ENCODE data around the gene MAPK8IP1. TPM values are rescaled to one million over a fixed set of nuclear protein-coding genes. Genes with fewer than 3 reads are reported as not detected.
"Not testable (repeated sequence)": the region's sequence is repeated elsewhere in the genome, so short reads cannot be mapped to it uniquely, and the experiment has no call there.

The MAPK8IP1 gene
- total and polyA plus RNA-seq, 2 donors (not counting 1 experiment from before 2014, with no cell fraction given) = 2.1 to 4.0 TPM

DNA sequence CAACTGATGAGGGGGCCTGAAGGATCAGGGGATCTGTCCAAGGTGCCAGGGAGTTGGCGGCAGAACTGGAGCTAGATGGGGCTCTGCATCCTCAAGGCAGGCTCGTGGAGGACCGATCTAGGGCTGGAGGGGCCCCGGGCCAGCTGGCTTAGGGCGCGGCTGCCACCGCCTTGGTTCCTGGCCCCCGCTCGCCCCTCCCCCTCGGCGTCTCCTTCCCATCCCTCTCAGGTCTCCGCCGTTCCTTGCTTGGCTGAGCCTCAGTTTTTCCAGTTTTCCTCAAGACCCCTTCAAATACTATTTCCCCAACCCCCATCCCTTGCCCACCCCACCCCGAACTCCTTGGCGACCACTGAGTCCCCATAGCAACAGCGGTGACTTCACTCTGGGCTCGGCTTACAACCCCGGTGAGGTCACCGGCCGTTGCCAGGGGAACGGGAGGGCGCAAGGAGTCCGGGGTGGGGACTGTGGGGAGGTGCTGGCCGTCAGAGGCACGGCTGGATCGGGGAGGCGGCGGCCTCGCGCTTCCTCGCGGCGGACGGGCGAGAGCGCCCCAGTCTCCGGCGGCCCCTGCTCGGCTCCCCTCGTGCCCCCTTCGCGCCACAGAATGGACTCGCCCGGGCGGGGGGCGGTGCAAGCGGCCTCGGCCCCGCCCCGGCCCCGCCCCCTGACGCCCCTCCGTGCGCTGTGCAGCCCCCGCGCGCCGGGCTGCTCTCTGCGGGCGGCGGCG is 14.2 kb downstream of the MAPK8IP1 start:
- peak overlapping the region in 1 of 2 donors; percentile 43 for H3K27ac ChIP-seq (ENCODE audit: low read length in 2 of 2)
- DNase-seq (peak; percentile 89), ATAC-seq (ENCODE audit: low read depth) (peak; percentile 82)
- Mint-ChIP-seq H3K4me3 (peak overlapping the region; percentile 81), H3K9me3 (ENCODE audit: insufficient read depth) (no peaks in the 10 kb centered on the region), H3K4me1 (peaks cover 12% of the 10 kb centered on the region), H3K27me3 (peaks cover 23% of the 10 kb centered on the region), H3K27ac (peak overlapping the region; percentile 37)
- peaks cover 0 to 12% (median 0%) of the 10 kb centered on the region in 3 donors for H3K9me3 ChIP-seq (ENCODE audit: control extremely low read depth in 1 of 3, control insufficient read depth in 2 of 3, insufficient read depth in 1 of 3, low read length in 2 of 3)
- CTCF ChIA-PET = interaction anchor here (1.2 to 3.3 kb wide), 4 partner anchors 56 to 107 kb away, joined by 3 to 12 read pairs (median 4); no protein-coding TSS in a partner anchor
- peak overlapping the region; percentile 73 for H2AFZ ChIP-seq (ENCODE audit: insufficient read depth, low read depth, low read length, poor library complexity, severe bottlenecking)
- peaks cover 0 to 43% (median 21%) of the 10 kb centered on the region in 4 experiments for H3K27me3 ChIP-seq (replicated peaks in 1 of 4; ENCODE audit: control extremely low read depth in 1 of 4, control insufficient read depth in 3 of 4, insufficient read depth in 4 of 4, low read length in 3 of 4)
- H3K79me2 ChIP-seq (ENCODE audit: control insufficient read depth, insufficient read depth, low read length) = no peaks in the 10 kb centered on the region
- intact Hi-C loops (cut with micrococcal nuclease) = loop anchor here (1.0 kb wide), 4 partner anchors 14 to 52 kb away; partner anchors contain the start of genes CRY2 and MAPK8IP1
- H3K4me1 ChIP-seq (ENCODE audit: control insufficient read depth in 2 of 2, insufficient read depth in 2 of 2, low read length in 2 of 2) = peaks cover 12 to 17% of the 10 kb centered on the region in 2 donors
- no peak for TF ChIP-seq CTCF (IDR thresholded peaks at IDR 0.05)
- peak overlapping the region in 4 of 5 experiments; percentile 37 to 59 (median 50) for H3K4me3 ChIP-seq (ENCODE audit: control extremely low read depth in 1 of 5, extremely low read depth in 1 of 5, insufficient read depth in 1 of 5, low read depth in 2 of 5, low read length in 4 of 5)
- POLR2A ChIA-PET = interaction anchor here (0.6 to 1.2 kb wide), 2 partner anchors 31 to 957 kb away, joined by 3 to 4 read pairs; no protein-coding TSS in a partner anchor
- H3K4me2 ChIP-seq (replicated peaks; ENCODE audit: low read depth, low read length, poor library complexity, severe bottlenecking) = peak overlapping the region; percentile 93
- no peaks in the 10 kb centered on the region for H3K36me3 ChIP-seq (replicated peaks in 1 of 2; ENCODE audit: control extremely low read depth in 1 of 2, control insufficient read depth in 1 of 2, extremely low read depth in 1 of 2, insufficient read depth in 2 of 2, low read length in 1 of 2)
- no peaks in the 10 kb centered on the region for H4K20me1 ChIP-seq (ENCODE audit: control insufficient read depth, insufficient read depth, low read length, poor library complexity, severe bottlenecking)
- 2% methylated on average over 53 of the region's 62 CpGs for WGBS (ENCODE audit: insufficient coverage)
- peak overlapping the region; percentile 66 for H3K9ac ChIP-seq (ENCODE audit: low read length)

DNA sequence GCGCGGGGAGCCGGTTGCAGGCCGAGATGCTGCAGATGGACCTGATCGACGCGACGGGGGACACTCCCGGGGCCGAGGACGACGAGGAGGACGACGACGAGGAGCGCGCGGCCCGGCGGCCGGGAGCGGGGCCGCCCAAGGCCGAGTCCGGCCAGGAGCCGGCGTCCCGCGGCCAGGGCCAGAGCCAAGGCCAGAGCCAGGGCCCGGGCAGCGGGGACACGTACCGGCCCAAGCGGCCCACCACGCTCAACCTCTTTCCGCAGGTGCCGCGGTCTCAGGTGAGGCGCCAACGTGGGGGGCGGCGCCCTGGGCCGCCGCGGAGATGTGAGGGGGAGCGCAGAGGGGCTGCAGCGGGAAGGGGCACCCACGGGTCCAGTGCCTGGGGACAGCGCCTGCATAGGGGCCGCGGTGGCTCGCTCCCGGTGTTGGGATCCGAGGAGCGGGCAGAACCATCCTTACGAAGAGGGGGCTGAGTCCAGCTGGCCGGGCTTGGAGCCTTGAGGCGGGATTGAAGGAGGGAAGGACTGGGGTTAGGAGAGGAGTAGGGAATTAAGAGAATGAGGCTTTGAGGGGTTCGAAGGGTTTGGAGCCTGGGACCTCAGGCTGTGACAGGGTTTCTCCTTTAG is 14.8 kb downstream of the MAPK8IP1 start:
- H2AFZ ChIP-seq (ENCODE audit: insufficient read depth, low read depth, low read length, poor library complexity, severe bottlenecking) = peak overlapping the region; percentile 73
- POLR2A ChIA-PET = not testable (repeated sequence)

More for the DNA sequence above, 14.8 kb downstream of the MAPK8IP1 start:
- H3K9me3 ChIP-seq (ENCODE audit: control extremely low read depth in 1 of 3, control insufficient read depth in 2 of 3, insufficient read depth in 1 of 3, low read length in 2 of 3) = peaks cover 0 to 12% (median 0%) of the 10 kb centered on the region in 3 donors
- H3K27me3 Mint-ChIP-seq = peaks cover 16% of the 10 kb centered on the region
- DNase-seq; H3K36me3 ChIP-seq (replicated peaks in 1 of 2; ENCODE audit: control extremely low read depth in 1 of 2, control insufficient read depth in 1 of 2, extremely low read depth in 1 of 2, insufficient read depth in 2 of 2, low read length in 1 of 2); H4K20me1 ChIP-seq (ENCODE audit: control insufficient read depth, insufficient read depth, low read length, poor library complexity, severe bottlenecking); intact Hi-C loops (cut with micrococcal nuclease); ATAC-seq (ENCODE audit: low read depth); H3K9me3 Mint-ChIP-seq (ENCODE audit: insufficient read depth); H3K27ac ChIP-seq (ENCODE audit: low read length in 2 of 2); H3K79me2 ChIP-seq (ENCODE audit: control insufficient read depth, insufficient read depth, low read length); H3K27ac Mint-ChIP-seq: not testable (repeated sequence)
- H3K9ac ChIP-seq (ENCODE audit: low read length) = peak overlapping the region; percentile 66
- peak overlapping the region in 3 of 5 experiments; percentile 43 to 59 (median 57) for H3K4me3 ChIP-seq (ENCODE audit: control extremely low read depth in 1 of 5, extremely low read depth in 1 of 5, insufficient read depth in 1 of 5, low read depth in 2 of 5, low read length in 4 of 5)
- 19% methylated on average over 24 of the region's 59 CpGs for WGBS (ENCODE audit: insufficient coverage)
- peaks cover 0 to 43% (median 21%) of the 10 kb centered on the region in 4 experiments for H3K27me3 ChIP-seq (replicated peaks in 1 of 4; ENCODE audit: control extremely low read depth in 1 of 4, control insufficient read depth in 3 of 4, insufficient read depth in 4 of 4, low read length in 3 of 4)
- H3K4me2 ChIP-seq (replicated peaks; ENCODE audit: low read depth, low read length, poor library complexity, severe bottlenecking) = peak overlapping the region; percentile 93
- CTCF ChIA-PET = interaction anchor here (1.6 kb wide), 1 partner anchor 107 kb away, joined by 4 read pairs; no protein-coding TSS in a partner anchor
- peaks cover 12 to 17% of the 10 kb centered on the region in 2 donors for H3K4me1 ChIP-seq (ENCODE audit: control insufficient read depth in 2 of 2, insufficient read depth in 2 of 2, low read length in 2 of 2)
- peak overlapping the region; percentile 81 for H3K4me3 Mint-ChIP-seq
- H3K4me1 Mint-ChIP-seq = peaks cover 12% of the 10 kb centered on the region

Data from B cell (primary cell).